ENCODE results near the gene MADD.

Gene MADD

GRCh38 chr11:47342036-47342803 is 72.3 kb downstream of the MADD start:
- no peak for DNase-seq

- DNase-seq, result no peak
Measured at GRCh38 chr11:47342854-47343253, 72.9 kb downstream of the MADD start.

DNA sequence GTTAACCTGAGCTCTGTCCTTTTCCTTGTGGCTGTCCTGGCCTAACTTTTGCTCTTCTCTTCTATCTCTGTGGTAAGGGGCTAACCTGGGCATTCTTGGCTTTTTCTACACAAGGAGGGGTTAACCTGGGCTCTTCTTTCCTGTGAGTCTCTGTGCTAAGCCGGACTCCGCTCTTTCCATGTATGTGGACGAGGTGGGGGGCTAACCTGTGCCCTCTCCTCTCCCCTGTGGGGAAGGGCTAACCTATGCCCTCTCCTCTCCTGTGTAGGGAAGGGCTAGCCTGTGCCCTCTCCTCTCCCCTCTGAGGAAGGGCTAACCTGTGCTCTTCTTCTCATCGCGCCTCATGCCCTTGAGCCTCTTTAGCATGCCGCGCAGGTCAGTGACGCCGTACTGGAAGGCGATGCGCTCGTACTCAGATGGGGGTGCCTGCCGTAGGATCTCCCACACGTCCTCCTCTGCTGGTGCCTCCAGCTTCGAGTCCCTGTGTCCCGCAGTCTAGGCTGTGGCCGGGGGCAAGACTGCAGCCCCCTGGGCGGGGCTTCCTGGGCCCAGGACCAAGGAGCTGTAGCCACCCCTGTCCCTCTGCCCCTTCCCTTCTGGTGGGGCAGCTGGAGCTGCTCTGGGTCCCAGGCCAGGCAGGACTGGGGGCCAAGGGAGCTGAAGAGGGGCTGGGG is 76.1 kb downstream of the MADD start:
- no peak for DNase-seq

- DNase-seq, result no peak
Measured at GRCh38 chr11:47347137-47347536, 77.2 kb downstream of the MADD start.

- DNase-seq, result no peak
Measured at GRCh38 chr11:47348131-47348802, 78.3 kb downstream of the MADD start.

- DNase-seq, result no peak
Measured at GRCh38 chr11:47348859-47349258, 78.9 kb downstream of the MADD start.

DNA sequence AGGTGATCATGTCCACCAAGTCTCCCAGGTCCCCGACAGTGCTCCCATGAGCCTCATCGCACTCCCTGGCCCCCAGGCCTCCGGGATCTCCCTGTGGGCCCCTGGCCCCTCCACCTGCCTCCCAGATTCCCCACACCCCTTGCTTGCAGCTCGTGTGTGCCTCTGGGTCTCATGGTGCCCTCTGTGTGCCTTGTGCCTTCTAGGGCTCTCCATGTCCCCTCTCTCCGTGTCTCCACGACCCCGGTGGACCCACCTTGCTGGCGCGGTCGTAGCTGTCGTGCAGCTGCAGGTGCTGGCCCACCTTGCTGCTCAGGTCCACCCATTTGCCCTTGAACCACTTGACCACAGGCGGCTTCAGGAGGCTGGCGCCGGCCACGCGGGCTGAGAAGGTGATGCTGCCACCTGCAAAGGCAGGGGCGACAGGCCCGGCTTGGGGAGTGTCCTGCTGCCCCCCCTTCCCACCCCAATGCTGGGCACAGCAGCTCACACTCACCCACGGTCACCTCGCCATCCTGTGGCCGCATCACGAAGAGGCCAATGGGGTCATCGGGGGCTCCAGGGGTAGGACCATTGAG is 79.7 kb downstream of the MADD start:
- DNase-seq, result no peak

- no peak for DNase-seq
Measured at GRCh38 chr11:47350315-47350714, 80.4 kb downstream of the MADD start.

GRCh38 chr11:47351156-47352126 is 81.5 kb downstream of the MADD start:
- DNase-seq, result no peak

- no peak for DNase-seq
Measured at GRCh38 chr11:47352556-47352955, 82.6 kb downstream of the MADD start, which contains the start of gene MYBPC3. Gene MYBPC3 (minus strand): TSS chr11:47352702. CDS start chr11:47352647, 55 bp downstream.

GRCh38 chr11:47353978-47354774 is 84.2 kb downstream of the MADD start:
- DNase-seq, result no peak

GRCh38 chr11:47354913-47355282 is 85.0 kb downstream of the MADD start:
- no peak for DNase-seq

DNA sequence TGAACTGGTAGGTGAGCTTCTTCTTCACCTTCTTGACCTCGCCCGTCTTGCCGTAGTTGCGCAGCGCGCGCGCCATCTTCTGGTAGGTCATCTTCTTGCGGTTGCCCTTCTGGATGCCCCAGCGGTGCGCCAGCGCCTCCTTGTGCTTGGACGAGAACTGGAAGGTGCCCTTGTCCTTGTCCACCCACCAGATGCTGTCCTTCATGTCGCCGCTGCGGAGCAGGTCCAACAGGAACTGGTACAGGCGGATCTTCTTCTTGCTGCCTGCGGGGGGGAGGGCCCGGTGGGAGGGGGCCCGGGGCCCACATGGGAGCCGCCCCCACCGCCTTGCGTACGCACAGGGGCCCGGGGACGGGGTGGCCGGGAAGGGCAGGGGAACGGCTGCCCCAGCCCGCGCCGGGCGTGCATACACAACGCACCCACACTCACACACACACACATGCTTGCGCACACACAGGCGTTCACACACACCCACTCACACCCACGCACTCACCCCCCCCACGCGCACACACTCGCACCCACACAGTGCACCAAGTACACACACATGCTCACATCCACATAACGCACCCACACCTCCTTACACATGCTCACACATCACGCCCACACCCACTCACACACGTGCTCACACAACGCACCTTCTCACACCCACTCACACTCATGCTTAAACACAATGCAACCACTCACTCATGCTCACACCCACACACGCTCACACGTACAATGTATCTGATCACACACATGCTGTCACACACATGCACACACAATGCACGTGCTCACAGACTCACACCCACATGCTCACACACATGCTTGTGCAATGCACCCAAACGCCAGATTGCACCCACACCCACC is 85.6 kb downstream of the MADD start:
- DNase-seq, result peak; percentile 20

GRCh38 chr11:47356129-47356997 is 86.4 kb downstream of the MADD start:
- no peak for DNase-seq

GRCh38 chr11:47356998-47357329 is 87.0 kb downstream of the MADD start:
- DNase-seq, result no peak

DNA sequence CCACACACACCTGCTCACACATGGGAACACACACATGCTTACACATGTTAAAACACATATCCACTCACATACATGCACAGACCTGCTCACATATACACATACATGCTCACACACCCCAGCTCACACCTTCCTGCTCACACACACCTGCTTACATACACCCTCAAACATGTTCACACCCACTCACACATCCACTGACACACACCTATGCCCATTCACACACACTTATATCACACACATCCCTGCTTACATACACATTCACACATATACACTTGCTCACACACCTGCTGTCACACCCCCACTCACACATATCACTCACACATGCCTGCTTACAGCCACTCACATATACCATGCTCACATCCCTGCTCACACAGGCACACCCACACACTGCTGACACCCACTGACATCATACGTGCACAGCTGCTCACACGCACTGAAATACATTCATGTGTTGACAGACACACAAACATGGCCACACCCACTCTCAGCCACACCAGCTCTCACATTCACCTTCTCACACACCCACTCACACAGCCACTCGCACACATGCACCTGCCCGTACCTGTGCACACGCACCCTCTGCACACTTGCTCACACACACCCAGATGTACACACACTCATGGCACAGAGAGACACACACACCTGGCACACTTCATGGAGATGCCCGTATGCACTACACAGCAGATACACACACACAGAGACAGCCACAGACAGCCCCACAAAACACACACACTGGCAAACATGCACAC is 88.2 kb downstream of the MADD start:
- no peak for DNase-seq

DNA sequence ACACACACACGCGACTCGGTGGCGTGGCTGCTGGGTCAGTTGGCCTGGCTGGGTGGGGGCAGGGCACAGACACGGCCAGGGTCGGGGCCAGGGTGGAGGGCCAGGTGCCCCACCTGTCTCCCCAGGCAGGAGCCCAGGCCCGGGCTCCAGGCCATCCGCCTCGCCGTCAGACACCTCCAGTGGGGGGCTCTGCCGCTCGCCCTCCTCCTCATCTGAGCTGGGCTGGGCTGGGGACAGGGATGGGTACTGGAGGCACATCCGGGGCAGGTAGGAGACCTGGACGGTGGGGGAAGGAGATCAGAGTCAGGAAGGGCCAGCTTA is 88.8 kb downstream of the MADD start:
- DNase-seq, result no peak

- DNase-seq, result no peak
Measured at GRCh38 chr11:47359162-47359561, 89.2 kb downstream of the MADD start.

- no peak for DNase-seq
Measured at GRCh38 chr11:47359586-47359985, 89.7 kb downstream of the MADD start.

Data from NK-92 treated with Interleukin-12 subunit alpha and Interleukin-12 subunit beta, amount 100 ng/mL, for 24 hours (cell line).